Neural crest cell (in vitro differentiated cells): ENCODE results near the gene SLC9A9. TPM values are rescaled to one million over a fixed set of nuclear protein-coding genes. Genes with fewer than 3 reads are reported as not detected.
A peak's percentile ranks its signal among the peaks of the same experiment; 100 is the strongest.

Experiments used
- DNase-seq: peaks from one replicate; pipeline ENCODE4 v3.0.0; 2021; ENCODE audit warnings: low read depth, mixed read lengths, low spot score
- H3K27ac Mint-ChIP-seq: one replicate; pipeline ENCODE4 v1.8.0; 2021; ENCODE audit warnings: mild to moderate bottlenecking, mixed read lengths; ENCODE audit not compliant: unreplicated experiment
- H3K27me3 Mint-ChIP-seq: 2 replicates; pipeline ENCODE4 v1.8.0; 2021; ENCODE audit warnings: low read depth, mild to moderate bottlenecking, mixed read lengths
- H3K36me3 Mint-ChIP-seq: 2 replicates; pipeline ENCODE4 v1.8.0; 2021; ENCODE audit warnings: low read depth, mild to moderate bottlenecking, mixed read lengths
- H3K4me1 Mint-ChIP-seq: 2 replicates; pipeline ENCODE4 v1.8.0; 2021; ENCODE audit warnings: mixed read lengths
- H3K4me3 Mint-ChIP-seq: one replicate; pipeline ENCODE4 v1.8.0; 2021; ENCODE audit warnings: mild to moderate bottlenecking, mixed read lengths
- H3K9me3 Mint-ChIP-seq: 2 replicates; pipeline ENCODE4 v1.8.0; 2021; ENCODE audit warnings: mixed read lengths
- total RNA-seq: library from RNA; stranded (reverse); gene quantifications from 2 replicates; pipeline ENCODE4 v1.2.1, GENCODE V29; 2021
- TF ChIP-seq, protein P1 (sequence below): fragments of 200-600 bp; sonication (generic); conservative IDR thresholded peaks from 2 replicates; pipeline ENCODE4 v1.5.0; 2021; ENCODE audit warnings: antibody characterized with exemption, mild to moderate bottlenecking

SLC9A9 gene
- total RNA-seq, 1 donor from 2014 or later, result 0.56 TPM

DNA sequence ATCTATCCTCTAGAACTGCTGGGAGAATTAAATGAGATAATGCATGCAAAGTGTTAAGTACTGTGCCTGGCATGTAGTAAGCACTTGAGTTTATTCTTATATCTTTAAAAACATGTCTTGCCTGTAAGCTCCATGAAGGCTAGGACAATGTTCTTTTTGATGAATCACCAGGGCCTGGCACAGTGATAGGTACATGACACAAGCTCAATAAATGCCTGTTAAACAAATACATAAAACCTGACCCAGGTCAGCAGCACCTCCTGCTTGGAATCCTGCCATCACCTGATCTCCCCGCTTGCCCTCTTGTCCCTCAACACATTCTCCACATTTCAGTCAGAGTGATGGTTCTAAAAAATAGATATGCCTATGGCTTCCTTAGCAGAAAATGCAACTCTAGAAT is 541.9 kb downstream of the SLC9A9 start:
- Mint-ChIP-seq H3K36me3 (no peaks in the 10 kb centered on the region), H3K9me3 (peaks cover 2% of the 10 kb centered on the region), H3K4me1 (no peaks in the 10 kb centered on the region), H3K27ac (no peak overlapping the region), H3K4me3 (no peak overlapping the region), H3K27me3 (no peaks in the 10 kb centered on the region)
- DNase-seq, result no peak
- TF ChIP-seq, protein P1, sequence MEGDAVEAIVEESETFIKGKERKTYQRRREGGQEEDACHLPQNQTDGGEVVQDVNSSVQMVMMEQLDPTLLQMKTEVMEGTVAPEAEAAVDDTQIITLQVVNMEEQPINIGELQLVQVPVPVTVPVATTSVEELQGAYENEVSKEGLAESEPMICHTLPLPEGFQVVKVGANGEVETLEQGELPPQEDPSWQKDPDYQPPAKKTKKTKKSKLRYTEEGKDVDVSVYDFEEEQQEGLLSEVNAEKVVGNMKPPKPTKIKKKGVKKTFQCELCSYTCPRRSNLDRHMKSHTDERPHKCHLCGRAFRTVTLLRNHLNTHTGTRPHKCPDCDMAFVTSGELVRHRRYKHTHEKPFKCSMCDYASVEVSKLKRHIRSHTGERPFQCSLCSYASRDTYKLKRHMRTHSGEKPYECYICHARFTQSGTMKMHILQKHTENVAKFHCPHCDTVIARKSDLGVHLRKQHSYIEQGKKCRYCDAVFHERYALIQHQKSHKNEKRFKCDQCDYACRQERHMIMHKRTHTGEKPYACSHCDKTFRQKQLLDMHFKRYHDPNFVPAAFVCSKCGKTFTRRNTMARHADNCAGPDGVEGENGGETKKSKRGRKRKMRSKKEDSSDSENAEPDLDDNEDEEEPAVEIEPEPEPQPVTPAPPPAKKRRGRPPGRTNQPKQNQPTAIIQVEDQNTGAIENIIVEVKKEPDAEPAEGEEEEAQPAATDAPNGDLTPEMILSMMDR, result no peak

GRCh38 chr3:143302638-143303171 is 545.6 kb downstream of the SLC9A9 start:
- H3K36me3 Mint-ChIP-seq, result no peaks in the 10 kb centered on the region
- H3K27ac Mint-ChIP-seq, result peak overlapping the region; percentile 13
- no peak overlapping the region for H3K4me3 Mint-ChIP-seq
- no peaks in the 10 kb centered on the region for H3K9me3 Mint-ChIP-seq
- H3K4me1 Mint-ChIP-seq, result no peaks in the 10 kb centered on the region
- TF ChIP-seq, protein P1, result no peak
- no peak for DNase-seq
- no peaks in the 10 kb centered on the region for H3K27me3 Mint-ChIP-seq

- Mint-ChIP-seq H3K4me1 (no peaks in the 10 kb centered on the region), H3K27me3 (no peaks in the 10 kb centered on the region), H3K9me3 (no peaks in the 10 kb centered on the region), H3K4me3 (no peak overlapping the region), H3K27ac (no peak overlapping the region), H3K36me3 (no peaks in the 10 kb centered on the region)
- TF ChIP-seq, protein P1, result no peak
- no peak for DNase-seq
Observed at GRCh38 chr3:143301031-143301901, 547.0 kb downstream of the SLC9A9 start.

GRCh38 chr3:143298886-143299535 is 549.3 kb downstream of the SLC9A9 start:
- Mint-ChIP-seq H3K4me3 (no peak overlapping the region), H3K36me3 (no peaks in the 10 kb centered on the region), H3K27me3 (no peaks in the 10 kb centered on the region), H3K4me1 (no peaks in the 10 kb centered on the region), H3K9me3 (no peaks in the 10 kb centered on the region), H3K27ac (no peak overlapping the region)
- DNase-seq, result no peak
- TF ChIP-seq, protein P1, result no peak

GRCh38 chr3:143298380-143298779 is 549.9 kb downstream of the SLC9A9 start:
- DNase-seq, result no peak
- Mint-ChIP-seq H3K4me3 (no peak overlapping the region), H3K36me3 (no peaks in the 10 kb centered on the region), H3K27ac (no peak overlapping the region), H3K9me3 (no peaks in the 10 kb centered on the region), H3K4me1 (no peaks in the 10 kb centered on the region), H3K27me3 (no peaks in the 10 kb centered on the region)
- TF ChIP-seq, protein P1, result no peak
